ENCODE measurements around the gene BACH2.

The BACH2 gene

DNA sequence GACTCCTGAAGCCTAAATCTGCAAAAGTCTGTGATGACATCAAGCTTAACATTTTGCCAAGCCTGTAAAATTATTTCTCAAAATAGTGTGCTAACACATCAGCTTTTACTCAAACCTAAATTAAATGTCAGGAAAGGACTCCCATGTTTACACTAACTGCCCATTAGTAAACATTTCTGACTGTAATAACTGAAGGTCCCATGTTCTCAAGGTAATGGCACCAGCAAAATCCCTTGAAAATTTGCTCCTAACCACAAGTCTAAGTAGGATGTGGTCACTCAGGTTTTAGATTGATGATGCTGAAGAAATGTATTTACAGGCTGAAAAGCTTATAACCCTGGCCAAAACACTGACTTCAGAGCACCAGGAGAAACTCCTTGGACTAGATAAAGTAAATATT is 33.0 kb downstream of the BACH2 start:
- no peak for TF ChIP-seq CTCF (IDR thresholded peaks at IDR 0.05; ENCODE audit: control insufficient read depth, insufficient read depth, low read depth, low read length, missing control alignments)
- no peak overlapping the region for H3K4me3 ChIP-seq (ENCODE audit: control insufficient read depth, low read depth, low read length)
- no peak for DNase-seq (ENCODE audit: low read depth)

- no peak for TF ChIP-seq CTCF (IDR thresholded peaks at IDR 0.05; ENCODE audit: control insufficient read depth, insufficient read depth, low read depth, low read length, missing control alignments)
- DNase-seq (ENCODE audit: low read depth), result no peak
- no peak overlapping the region for H3K4me3 ChIP-seq (ENCODE audit: control insufficient read depth, low read depth, low read length)
These were observed 34.8 kb downstream of the BACH2 start for GRCh38 chr6:90261801-90262200.

DNA sequence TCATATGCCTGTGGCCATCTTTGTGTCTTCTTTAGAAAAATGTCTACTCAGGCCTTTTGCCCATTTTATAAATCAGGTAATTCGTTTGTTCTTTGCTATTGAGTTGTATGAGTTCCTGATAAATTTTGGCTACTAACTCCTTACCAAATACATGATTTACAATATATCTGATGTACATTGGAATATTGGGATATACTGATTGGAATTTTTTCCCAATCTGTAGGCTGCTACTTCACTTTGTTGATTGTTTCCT is 39.2 kb downstream of the BACH2 start:
- no peak for TF ChIP-seq CTCF (IDR thresholded peaks at IDR 0.05; ENCODE audit: control insufficient read depth, insufficient read depth, low read depth, low read length, missing control alignments)
- no peak overlapping the region for H3K4me3 ChIP-seq (ENCODE audit: control insufficient read depth, low read depth, low read length)
- no peak for DNase-seq (ENCODE audit: low read depth)

DNA sequence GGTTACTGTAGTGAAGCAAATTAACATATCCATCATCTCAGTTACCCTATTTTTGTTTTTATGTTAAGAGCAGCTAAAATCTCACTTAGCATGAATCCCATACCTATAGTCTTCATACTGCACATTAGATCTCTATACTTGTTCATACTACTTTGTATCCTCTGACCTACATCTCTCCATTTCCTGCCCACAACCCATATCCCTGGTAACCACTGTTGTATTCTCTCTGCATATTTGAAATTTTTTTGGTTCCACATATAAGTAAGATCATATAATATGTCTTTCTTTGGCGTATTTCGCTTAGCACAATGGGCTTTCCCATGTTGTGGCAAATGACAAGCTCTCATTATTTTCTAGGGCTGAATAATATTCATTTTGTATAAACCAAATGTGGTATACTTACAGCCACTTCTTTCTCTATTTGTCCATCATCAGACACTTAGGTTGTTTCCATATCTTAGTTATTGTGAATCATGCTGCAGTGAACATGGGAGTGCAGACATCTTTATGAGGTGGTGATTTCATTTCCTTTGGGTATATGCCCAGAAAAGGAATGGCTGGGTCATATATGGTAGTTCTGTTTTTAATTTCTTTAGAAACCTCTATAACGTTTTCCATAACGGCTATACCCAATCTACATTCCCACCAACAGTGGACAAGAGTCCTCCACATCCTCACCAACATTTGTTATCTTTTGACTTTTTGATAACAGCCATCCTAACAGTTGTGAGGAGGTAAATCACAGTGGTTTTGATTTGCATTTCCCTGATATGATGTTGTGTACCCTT is 39.8 kb downstream of the BACH2 start:
- TF ChIP-seq CTCF (IDR thresholded peaks at IDR 0.05; ENCODE audit: control insufficient read depth, insufficient read depth, low read depth, low read length, missing control alignments), result no peak
- no peak overlapping the region for H3K4me3 ChIP-seq (ENCODE audit: control insufficient read depth, low read depth, low read length)
- peak; percentile 49 for DNase-seq (ENCODE audit: low read depth)

DNA sequence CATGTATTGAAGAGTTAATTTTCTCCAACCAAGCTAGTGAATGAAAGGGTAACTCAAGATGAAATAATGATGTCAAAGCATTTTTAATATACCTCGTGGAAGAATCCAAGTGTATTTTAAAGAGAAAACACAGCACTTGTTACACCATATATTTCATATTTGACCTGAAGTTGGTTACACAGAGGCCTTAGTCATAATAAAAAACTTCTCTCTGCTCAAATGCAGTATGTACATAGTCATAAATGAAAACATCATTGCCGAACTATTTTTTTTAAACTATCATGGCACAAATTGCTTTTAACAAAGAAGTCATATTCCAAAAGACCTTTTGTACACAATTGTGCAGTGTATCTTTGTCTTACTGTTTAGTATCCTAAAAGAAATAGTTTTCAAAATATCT is 43.0 kb downstream of the BACH2 start:
- TF ChIP-seq CTCF (IDR thresholded peaks at IDR 0.05; ENCODE audit: control insufficient read depth, insufficient read depth, low read depth, low read length, missing control alignments), result no peak
- H3K4me3 ChIP-seq (ENCODE audit: control insufficient read depth, low read depth, low read length), result no peak overlapping the region
- no peak for DNase-seq (ENCODE audit: low read depth)

DNA sequence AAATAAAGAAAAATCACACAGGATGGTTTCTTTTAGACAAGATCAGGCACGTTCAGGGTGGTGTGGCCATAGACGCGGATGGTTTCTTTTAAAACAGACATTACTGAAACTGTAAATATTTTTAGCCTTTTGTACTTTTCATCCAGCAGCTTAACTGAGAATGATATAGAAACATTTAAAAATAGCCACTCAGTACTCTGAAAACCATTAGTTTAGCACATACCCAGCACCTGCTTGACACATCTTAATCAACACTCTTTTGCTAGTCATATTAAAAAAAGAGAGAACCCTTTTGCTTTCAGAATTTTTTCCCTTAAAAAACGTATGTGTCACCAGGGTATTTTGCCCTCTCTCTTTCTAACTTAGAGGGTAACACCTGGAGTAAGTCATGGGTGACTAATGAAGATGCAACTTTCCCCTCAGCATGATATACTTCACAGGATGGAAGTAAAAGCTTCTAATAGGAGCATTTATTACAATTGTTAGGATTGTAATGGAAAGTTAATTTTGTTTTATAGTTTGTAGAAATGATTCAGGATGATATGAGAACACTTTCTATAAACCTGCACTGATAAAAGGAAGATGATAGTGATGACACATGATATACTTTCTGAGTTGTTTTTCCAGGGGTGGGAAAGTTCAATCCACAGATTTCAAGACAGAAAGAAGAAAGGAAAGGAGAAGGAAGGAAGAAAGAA is 45.2 kb downstream of the BACH2 start:
- no peak for DNase-seq (ENCODE audit: low read depth)

More for the DNA sequence above, 45.2 kb downstream of the BACH2 start:
- no peak for TF ChIP-seq CTCF (IDR thresholded peaks at IDR 0.05; ENCODE audit: control insufficient read depth, insufficient read depth, low read depth, low read length, missing control alignments)
- no peak overlapping the region for H3K4me3 ChIP-seq (ENCODE audit: control insufficient read depth, low read depth, low read length)

Measured in AG09309 (cell line).